AG09309 (cell line): Measurements from ENCODE around the gene SDR9C7.
"Not testable (repeated sequence)": the region's sequence is repeated elsewhere in the genome, so short reads cannot be mapped to it uniquely, and the experiment has no call there.

ENCODE experiments used
- DNase-seq: peaks from one replicate; pipeline ENCODE4 v3.0.0-alpha.2; 2010; ENCODE audit warnings: low read depth
- H3K4me3 ChIP-seq: 2 replicates; pipeline ENCODE4 v1.5.1; 2011; ENCODE audit warnings: mild to moderate bottlenecking, low read depth, low read length, moderate library complexity; ENCODE audit not compliant: control insufficient read depth
- TF ChIP-seq, protein P1 (sequence below): IDR thresholded peaks from 2 replicates; pipeline ENCODE4 v1.5.1; 2011; ENCODE audit warnings: mild to moderate bottlenecking, low read depth, low read length, inconsistent platforms; ENCODE audit not compliant: insufficient read depth, control insufficient read depth; ENCODE audit errors: missing control alignments

Gene SDR9C7

GRCh38 chr12:56914256-56914655 lies 20.0 kb downstream of the SDR9C7 start:
- TF ChIP-seq, protein P1, sequence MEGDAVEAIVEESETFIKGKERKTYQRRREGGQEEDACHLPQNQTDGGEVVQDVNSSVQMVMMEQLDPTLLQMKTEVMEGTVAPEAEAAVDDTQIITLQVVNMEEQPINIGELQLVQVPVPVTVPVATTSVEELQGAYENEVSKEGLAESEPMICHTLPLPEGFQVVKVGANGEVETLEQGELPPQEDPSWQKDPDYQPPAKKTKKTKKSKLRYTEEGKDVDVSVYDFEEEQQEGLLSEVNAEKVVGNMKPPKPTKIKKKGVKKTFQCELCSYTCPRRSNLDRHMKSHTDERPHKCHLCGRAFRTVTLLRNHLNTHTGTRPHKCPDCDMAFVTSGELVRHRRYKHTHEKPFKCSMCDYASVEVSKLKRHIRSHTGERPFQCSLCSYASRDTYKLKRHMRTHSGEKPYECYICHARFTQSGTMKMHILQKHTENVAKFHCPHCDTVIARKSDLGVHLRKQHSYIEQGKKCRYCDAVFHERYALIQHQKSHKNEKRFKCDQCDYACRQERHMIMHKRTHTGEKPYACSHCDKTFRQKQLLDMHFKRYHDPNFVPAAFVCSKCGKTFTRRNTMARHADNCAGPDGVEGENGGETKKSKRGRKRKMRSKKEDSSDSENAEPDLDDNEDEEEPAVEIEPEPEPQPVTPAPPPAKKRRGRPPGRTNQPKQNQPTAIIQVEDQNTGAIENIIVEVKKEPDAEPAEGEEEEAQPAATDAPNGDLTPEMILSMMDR, result no peak
- no peak overlapping the region for H3K4me3 ChIP-seq
- no peak for DNase-seq

DNA sequence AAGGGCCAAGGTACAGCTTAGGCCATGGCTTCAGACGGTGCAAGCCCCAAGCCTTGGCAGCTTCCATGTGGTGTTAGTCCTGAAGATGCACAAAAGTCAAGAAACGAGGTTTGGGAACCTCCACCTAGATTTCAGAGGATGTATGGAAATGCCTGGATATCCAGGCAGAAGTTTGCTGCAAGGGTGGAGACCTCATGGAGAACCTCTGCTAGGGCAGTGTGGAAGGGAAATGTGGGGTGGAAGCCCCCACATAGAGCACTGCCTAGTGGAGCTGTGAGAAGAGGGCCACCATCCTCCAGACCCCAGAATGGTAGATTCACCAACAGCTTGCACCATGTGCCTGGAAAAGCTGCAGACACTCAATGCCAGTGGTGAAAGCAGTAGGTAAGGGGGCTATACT lies 24.8 kb downstream of the SDR9C7 start:
- not testable (repeated sequence) for DNase-seq, H3K4me3 ChIP-seq

- no peak for DNase-seq
- TF ChIP-seq, protein P1, result no peak
- H3K4me3 ChIP-seq, result no peak overlapping the region
These were observed 26.1 kb downstream of the SDR9C7 start for GRCh38 chr12:56908136-56908535.

- DNase-seq, result no peak
- H3K4me3 ChIP-seq, result no peak overlapping the region
- TF ChIP-seq, protein P1, result no peak
These were observed 28.4 kb downstream of the SDR9C7 start for GRCh38 chr12:56905852-56906251.

DNA sequence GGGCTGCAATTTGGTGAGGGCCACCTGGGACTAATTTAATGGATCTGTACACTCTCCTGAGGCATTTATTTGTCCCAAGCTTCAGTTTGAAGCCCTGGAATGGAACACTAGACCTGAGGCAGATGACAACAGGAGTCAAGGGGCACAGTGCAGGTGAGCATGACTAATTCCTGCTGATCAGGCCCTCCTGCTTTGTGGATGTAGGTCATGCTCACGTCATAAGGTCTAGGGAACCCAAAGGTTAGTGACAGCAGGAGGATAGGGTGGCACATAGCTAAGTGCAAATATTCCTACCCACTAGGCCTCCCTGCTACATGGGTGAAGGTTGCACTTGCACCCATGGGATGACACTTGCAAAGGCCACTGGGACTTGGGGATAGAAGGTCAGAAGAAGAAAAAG lies 30.8 kb downstream of the SDR9C7 start:
- DNase-seq, result no peak
- no peak overlapping the region for H3K4me3 ChIP-seq
- TF ChIP-seq, protein P1, result no peak

- not testable (repeated sequence) for H3K4me3 ChIP-seq, DNase-seq
These were observed 32.9 kb downstream of the SDR9C7 start for GRCh38 chr12:56901313-56901712.

- TF ChIP-seq, protein P1, result no peak
- no peak for DNase-seq
- no peak overlapping the region for H3K4me3 ChIP-seq
These were observed 33.6 kb downstream of the SDR9C7 start for GRCh38 chr12:56900583-56900982.

- TF ChIP-seq, protein P1, result no peak
- DNase-seq, result no peak
- no peak overlapping the region for H3K4me3 ChIP-seq
These were observed 35.3 kb downstream of the SDR9C7 start for GRCh38 chr12:56898938-56899337.
